ENCODE data around the gene GNG7.

The GNG7 gene

DNA sequence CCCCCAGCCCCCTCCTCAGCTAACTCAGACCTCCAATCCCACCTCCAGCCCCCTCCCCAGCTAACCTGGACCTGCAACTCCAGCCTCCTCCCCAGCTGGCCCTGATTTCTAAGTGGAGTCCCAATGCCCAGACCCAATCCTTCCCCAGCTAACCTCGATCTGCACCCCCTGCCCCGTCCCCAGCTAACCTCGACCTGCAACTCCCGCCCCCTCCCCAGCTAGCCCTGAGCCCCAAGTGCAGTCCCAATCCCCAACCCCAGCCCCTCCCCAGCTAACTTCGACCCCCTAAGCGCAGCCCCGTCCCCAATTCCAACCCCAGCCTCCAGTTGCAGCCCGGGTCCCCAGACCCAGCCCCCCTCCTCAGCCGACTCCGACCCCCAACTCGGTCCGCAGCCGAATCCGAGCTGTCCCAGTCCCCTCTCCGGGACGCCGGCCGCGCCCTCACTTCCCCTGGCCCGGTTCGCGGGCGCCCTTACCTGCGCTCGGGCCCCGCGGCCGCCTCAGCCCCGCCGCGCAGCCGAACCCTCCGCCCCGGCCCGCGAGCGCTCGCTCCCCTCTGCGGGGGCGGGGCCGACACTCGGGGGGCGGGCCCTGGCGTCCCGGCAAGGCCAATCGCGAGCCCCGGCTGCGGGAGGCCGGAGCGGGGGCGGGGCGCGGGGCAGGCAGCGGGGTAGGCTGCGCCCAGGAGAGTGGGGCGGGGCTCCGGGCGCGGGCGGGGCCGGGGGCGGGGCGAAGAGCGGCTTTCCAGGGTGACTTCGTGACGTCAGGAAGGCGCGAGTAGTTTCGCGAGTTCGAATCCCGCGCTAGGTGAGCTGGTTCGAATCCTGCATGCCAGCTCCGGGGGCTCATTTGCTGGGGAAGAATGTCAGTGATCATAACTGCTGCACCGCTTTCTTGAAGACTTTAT is at the start of gene GNG7:
TSS of gene GNG7 (minus strand) at position 525 of the 907 bp plus-strand sequence. CDS start 182,006 bp downstream, outside the sequence.
- TF ChIP-seq, protein P1, sequence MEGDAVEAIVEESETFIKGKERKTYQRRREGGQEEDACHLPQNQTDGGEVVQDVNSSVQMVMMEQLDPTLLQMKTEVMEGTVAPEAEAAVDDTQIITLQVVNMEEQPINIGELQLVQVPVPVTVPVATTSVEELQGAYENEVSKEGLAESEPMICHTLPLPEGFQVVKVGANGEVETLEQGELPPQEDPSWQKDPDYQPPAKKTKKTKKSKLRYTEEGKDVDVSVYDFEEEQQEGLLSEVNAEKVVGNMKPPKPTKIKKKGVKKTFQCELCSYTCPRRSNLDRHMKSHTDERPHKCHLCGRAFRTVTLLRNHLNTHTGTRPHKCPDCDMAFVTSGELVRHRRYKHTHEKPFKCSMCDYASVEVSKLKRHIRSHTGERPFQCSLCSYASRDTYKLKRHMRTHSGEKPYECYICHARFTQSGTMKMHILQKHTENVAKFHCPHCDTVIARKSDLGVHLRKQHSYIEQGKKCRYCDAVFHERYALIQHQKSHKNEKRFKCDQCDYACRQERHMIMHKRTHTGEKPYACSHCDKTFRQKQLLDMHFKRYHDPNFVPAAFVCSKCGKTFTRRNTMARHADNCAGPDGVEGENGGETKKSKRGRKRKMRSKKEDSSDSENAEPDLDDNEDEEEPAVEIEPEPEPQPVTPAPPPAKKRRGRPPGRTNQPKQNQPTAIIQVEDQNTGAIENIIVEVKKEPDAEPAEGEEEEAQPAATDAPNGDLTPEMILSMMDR (IDR thresholded peaks at IDR 0.05; ENCODE audit: insufficient read depth, low read depth, low read length, missing control alignments) = no peak
- peak within 1 kb of the TSS; percentile 86 for H3K4me3 ChIP-seq (ENCODE audit: low read depth, low read length)

DNA sequence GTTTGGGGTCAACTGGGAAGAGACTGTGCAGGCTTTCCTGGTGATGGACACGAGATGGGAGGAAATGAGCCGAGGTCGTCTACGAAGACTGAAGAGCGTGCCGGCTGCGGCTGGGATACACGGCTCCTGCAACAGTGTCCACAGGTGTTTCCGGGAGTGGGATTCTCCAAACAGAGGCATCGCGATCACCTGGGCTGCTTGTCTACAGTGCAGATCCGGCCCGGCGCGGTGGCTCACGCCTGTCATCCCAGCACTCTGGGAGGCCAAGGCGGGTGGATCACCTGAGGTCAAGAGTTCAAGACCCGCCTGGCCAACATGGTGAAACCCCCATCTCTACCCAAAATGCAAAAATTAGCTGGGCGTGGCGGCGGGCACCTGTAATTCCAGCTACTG is 48.9 kb upstream of the GNG7 start:
- H3K4me3 ChIP-seq (ENCODE audit: low read depth, low read length) = no peak overlapping the region
- TF ChIP-seq, protein P1 (IDR thresholded peaks at IDR 0.05; ENCODE audit: insufficient read depth, low read depth, low read length, missing control alignments) = no peak
- no peak for DNase-seq (ENCODE audit: low read depth)

More for the DNA sequence above, at the start of gene GNG7:
- DNase-seq (ENCODE audit: low read depth) = peak; percentile 97

DNA sequence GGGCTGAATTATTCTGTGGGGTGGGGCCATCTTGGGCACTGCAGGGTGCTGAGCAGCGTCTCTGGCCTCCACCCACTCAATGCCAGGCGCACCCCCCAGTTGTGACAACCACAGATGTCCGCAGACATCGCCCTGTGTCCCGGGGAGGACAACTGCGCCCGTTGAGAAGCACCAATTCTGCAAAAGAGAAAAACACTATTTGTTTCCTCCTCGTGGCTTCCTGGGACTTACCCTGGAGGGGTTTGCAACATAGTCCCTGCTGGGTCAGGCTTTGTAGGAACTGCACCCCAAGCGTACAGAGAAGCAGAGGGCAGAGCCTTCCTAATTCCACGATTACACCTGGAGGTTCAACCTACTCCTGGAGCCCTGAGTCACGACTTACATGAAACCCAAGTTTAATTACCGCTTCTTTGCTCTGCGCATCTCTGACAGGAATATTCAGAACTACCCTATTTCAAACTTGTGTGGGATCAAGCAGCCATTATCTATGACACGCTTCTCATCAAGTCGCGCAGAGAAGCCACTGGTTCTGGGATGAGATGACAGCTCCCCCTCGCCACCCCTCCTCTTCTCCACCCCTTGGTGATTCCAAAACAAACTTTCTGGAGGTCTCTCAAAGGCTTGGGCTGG is 48.4 kb upstream of the GNG7 start:
- no peak overlapping the region for H3K4me3 ChIP-seq (ENCODE audit: low read depth, low read length)
- TF ChIP-seq, protein P1 (IDR thresholded peaks at IDR 0.05; ENCODE audit: insufficient read depth, low read depth, low read length, missing control alignments) = no peak
- DNase-seq (ENCODE audit: low read depth) = no peak

DNA sequence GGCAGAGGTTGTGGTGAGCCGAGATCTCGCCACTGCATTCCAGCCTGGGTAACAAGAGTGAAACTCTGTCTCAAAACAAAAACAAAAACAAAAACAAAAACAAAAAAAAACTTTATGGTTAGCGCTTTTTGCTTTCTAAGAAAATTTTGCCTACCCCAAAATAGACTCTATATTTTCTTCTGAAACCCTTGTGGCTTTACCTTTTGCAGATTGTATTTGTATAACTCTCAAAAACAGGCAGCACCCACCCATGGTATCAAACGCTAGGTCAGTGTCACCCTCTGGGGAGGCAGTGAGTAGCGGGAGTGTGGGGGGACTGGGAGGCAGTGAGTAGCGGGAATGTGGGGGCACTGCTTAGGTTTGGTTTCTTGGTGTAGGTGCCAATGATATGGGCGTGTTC is 44.9 kb upstream of the GNG7 start:
- DNase-seq (ENCODE audit: low read depth) = peak; percentile 72
- H3K4me3 ChIP-seq (ENCODE audit: low read depth, low read length) = no peak overlapping the region

DNA sequence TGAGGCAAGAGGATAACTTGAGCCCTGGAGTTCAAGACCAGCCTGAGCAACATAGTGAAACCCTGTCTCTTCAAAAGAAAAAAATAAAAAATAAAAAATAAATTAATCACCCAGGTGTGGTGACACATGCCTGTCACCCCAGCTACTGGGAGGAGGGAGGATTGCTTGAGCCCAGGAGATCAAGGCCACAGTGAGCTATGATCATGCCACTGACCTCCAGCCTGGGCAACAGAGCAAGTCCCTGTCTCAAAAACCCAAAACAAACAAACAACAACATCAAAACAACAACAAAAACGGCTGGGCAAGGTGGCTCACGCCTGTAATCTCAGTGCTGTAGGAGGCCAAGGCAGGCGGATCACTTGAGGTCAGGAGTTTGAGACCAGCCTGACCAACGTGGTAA is 41.6 kb upstream of the GNG7 start:
- no peak overlapping the region for H3K4me3 ChIP-seq (ENCODE audit: low read depth, low read length)
- no peak for DNase-seq (ENCODE audit: low read depth)
- TF ChIP-seq, protein P1 (IDR thresholded peaks at IDR 0.05; ENCODE audit: insufficient read depth, low read depth, low read length, missing control alignments) = no peak

More for the DNA sequence above, 44.9 kb upstream of the GNG7 start:
- TF ChIP-seq, protein P1 (IDR thresholded peaks at IDR 0.05; ENCODE audit: insufficient read depth, low read depth, low read length, missing control alignments) = no peak

DNA sequence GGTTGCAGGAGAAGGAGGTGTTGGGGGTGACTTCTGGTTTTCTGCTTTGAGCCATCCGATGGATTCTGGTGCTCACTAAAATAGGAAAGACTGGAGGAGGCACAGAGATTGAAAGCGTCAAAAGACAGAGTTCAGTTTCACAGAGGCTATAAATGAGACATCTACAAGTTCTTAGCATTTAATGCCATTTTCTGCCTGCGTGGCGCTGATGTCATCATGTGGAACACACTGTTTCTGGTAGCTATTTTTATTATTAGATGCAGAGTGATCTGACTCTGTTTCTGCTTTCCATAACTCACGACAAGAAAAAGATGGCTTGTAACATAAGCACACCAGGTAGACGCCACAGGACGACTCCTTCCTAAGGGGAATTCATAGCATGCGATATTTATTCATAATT is 40.6 kb upstream of the GNG7 start:
- H3K4me3 ChIP-seq (ENCODE audit: low read depth, low read length) = no peak overlapping the region
- TF ChIP-seq, protein P1 (IDR thresholded peaks at IDR 0.05; ENCODE audit: insufficient read depth, low read depth, low read length, missing control alignments) = no peak
- no peak for DNase-seq (ENCODE audit: low read depth)
